22Rv1 (cell line): ENCODE data around the gene SH3TC1.

Source experiments
- CTCF ChIP-seq: fragments of 450-650 bp; IDR thresholded peaks from 2 replicates; pipeline ENCODE4 v1.5.1; 2017; ENCODE audit warnings: mild to moderate bottlenecking
- ZFX ChIP-seq: fragments of 450-650 bp; IDR thresholded peaks from 2 replicates; pipeline ENCODE4 v1.6.1; 2017; ENCODE audit warnings: antibody characterized with exemption, borderline replicate concordance

GRCh38 chr4:8179074-8179473, 20.0 kb upstream of the SH3TC1 start:
- TF ChIP-seq CTCF (no peak), ZFX (no peak)
